BJ (cell line): ENCODE results near the gene SEMA6A. TPM values are rescaled to one million over a fixed set of nuclear protein-coding genes. Genes with fewer than 3 reads are reported as not detected.

Experiments
- CTCF ChIA-PET: fragments of 350-600 bp; formaldehyde crosslinking; extraction: SDS; loops from one replicate; lab custom pipeline; 2021; ENCODE audit warnings: antibody characterized with exemption, inconsistent platforms; lab: Yijun Ruan, JAX
- POLR2A ChIA-PET: fragments of 300-600 bp; sonication (Branson Sonifier 250); formaldehyde crosslinking; extraction: SDS; loops from one replicate; lab custom pipeline; 2021; ENCODE audit warnings: antibody characterized with exemption; lab: Charles Lee
- DNase-seq: peaks from one replicate; pipeline ENCODE4 v3.0.0-alpha.2; 2011; ENCODE audit warnings: low read depth
- H3K27me3 ChIP-seq: 2 replicates; pipeline ENCODE4 v1.6.0; 2011; ENCODE audit warnings: low read length; ENCODE audit not compliant: control insufficient read depth, insufficient read depth
- H3K36me3 ChIP-seq: 2 replicates; pipeline ENCODE4 v1.5.1; 2011; ENCODE audit warnings: low read length; ENCODE audit not compliant: control insufficient read depth, insufficient read depth
- H3K4me3 ChIP-seq: 2 replicates; pipeline ENCODE4 v1.5.1; 2011; ENCODE audit warnings: low read depth, mild to moderate bottlenecking, control low read depth, low read length
- CTCF ChIP-seq: IDR thresholded peaks from 2 replicates; pipeline ENCODE4 v1.5.1; 2011; ENCODE audit warnings: low read depth, mild to moderate bottlenecking, control low read depth, inconsistent platforms, low read length, moderate library complexity; ENCODE audit not compliant: insufficient read depth
- polyA plus RNA-seq: library from polyadenylated mRNA; depleted of rRNA; stranded (reverse); fragments of >200 nt; gene quantifications from 2 replicates; pipeline ENCODE4 v1.2.3, GENCODE V29; 2011

SEMA6A gene
- polyA plus RNA-seq, 1 experiment: 0.34 TPM

GRCh38 chr5:116534964-116535651 is 39.5 kb downstream of the SEMA6A start:
- Histone ChIP-seq H3K36me3 (no peaks in the 10 kb centered on the region), H3K4me3 (no peak overlapping the region), H3K27me3 (no peaks in the 10 kb centered on the region)
- no peak for DNase-seq
- ChIA-PET CTCF (no interaction called here), POLR2A (no interaction called here)
- TF ChIP-seq CTCF: no peak

- Histone ChIP-seq H3K27me3 (no peaks in the 10 kb centered on the region), H3K4me3 (no peak overlapping the region), H3K36me3 (no peaks in the 10 kb centered on the region)
- CTCF ChIA-PET: interaction anchor here (0.5 kb wide), 1 partner anchor 829 kb away, joined by 3 read pairs; no protein-coding TSS in a partner anchor
- no peak for DNase-seq
- POLR2A ChIA-PET: no interaction called here
- TF ChIP-seq CTCF: no peak
Observed at GRCh38 chr5:116532762-116533525, 41.7 kb downstream of the SEMA6A start.

DNA sequence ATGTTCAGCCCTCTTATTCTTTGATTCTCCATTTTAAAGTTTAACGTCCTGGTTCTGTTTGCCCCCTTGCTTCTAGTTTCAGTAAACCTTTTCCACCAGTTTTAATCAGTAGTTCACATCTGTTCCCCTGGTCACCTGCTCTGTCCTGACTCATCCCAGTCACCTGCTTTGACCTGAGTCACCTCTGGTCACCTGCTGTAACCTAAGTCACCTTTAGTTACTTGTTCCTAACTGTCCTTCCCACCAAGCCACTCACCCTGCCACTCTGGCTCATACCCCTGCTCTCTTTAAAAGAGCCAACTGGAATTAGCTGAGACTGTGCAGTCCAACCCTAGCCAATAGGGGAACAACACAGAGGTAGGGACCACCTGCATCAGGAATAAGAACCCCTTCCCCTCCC is 43.0 kb downstream of the SEMA6A start:
- Histone ChIP-seq H3K36me3 (no peaks in the 10 kb centered on the region), H3K4me3 (no peak overlapping the region), H3K27me3 (no peaks in the 10 kb centered on the region)
- POLR2A ChIA-PET: no interaction called here
- DNase-seq: no peak
- no peak for TF ChIP-seq CTCF
- CTCF ChIA-PET: no interaction called here

DNA sequence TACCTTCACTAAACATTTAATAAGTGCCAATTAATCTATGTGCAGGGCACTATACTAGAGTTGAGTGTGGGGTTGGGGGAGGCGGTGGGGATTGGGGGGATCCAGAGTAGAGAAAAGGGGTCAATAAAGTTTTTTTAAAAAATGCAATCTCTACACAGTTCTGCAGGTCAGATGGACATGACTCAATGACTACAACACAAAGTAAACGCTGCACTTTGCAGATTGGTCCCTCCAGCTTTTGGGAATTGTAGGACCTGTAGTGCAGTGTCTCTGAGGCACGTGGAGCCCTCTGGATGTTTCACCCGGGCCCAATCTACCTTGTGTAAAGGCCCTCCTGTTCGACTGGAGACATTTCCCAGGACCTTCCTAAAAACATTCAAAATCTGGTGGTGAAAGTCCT is 43.5 kb downstream of the SEMA6A start:
- CTCF ChIA-PET: interaction anchor here (0.8 kb wide), 1 partner anchor 15 kb away, joined by 3 read pairs; no protein-coding TSS in a partner anchor

More for the DNA sequence above, 43.5 kb downstream of the SEMA6A start:
- Histone ChIP-seq H3K27me3 (no peaks in the 10 kb centered on the region), H3K36me3 (no peaks in the 10 kb centered on the region), H3K4me3 (no peak overlapping the region)
- no peak for DNase-seq
- no peak for TF ChIP-seq CTCF
- POLR2A ChIA-PET: no interaction called here
